Body of pancreas (tissue), 4 donors: ENCODE data around the gene MYO5A.

Source experiments
- POLR2A ChIP-seq, 3 donors: fragments of 450-650 bp; IDR thresholded peaks; one replicate each; pipeline ENCODE4 v1.6.1; 2016; ENCODE audit warnings: antibody characterized with exemption in 3 of 3, mild to moderate bottlenecking in 2 of 3
- TF ChIP-seq, protein P1 (sequence below), 7 experiments: fragments of 450-650 bp in 4 of 7; fragments of 200-600 bp in 3 of 7; sonication (generic) in 3 of 7; IDR thresholded peaks; one replicate each; pipeline ENCODE4 v1.5.1; 2016 to 2019; ENCODE audit warnings: antibody characterized with exemption in 7 of 7

DNA sequence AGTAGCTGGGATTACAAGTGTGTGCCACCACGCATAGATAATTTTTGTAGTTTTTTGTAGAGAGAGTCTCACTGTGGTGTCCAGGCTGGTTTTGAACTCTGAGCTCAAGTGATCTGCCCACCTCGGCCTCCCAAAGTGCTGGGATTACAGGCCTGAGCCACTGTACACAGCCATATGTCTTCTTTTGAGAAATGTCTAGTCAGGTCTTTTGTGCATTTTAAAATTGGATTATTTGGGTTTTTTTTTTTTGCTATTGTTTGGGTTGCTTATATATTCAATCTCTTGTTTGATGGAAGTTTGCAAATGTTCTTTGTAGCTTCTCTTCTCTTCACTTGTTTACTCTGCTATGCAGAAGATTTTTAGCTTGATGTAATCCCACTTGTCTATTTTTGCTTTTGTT, 46.4 kb upstream of the MYO5A start:
- TF ChIP-seq, protein P1, sequence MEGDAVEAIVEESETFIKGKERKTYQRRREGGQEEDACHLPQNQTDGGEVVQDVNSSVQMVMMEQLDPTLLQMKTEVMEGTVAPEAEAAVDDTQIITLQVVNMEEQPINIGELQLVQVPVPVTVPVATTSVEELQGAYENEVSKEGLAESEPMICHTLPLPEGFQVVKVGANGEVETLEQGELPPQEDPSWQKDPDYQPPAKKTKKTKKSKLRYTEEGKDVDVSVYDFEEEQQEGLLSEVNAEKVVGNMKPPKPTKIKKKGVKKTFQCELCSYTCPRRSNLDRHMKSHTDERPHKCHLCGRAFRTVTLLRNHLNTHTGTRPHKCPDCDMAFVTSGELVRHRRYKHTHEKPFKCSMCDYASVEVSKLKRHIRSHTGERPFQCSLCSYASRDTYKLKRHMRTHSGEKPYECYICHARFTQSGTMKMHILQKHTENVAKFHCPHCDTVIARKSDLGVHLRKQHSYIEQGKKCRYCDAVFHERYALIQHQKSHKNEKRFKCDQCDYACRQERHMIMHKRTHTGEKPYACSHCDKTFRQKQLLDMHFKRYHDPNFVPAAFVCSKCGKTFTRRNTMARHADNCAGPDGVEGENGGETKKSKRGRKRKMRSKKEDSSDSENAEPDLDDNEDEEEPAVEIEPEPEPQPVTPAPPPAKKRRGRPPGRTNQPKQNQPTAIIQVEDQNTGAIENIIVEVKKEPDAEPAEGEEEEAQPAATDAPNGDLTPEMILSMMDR (IDR thresholded peaks at IDR 0.05), result no peak
- TF ChIP-seq POLR2A (IDR thresholded peaks at IDR 0.05), result no peak
